HepG2 (cell line): ENCODE data around the gene NFATC3. TPM values are rescaled to one million over a fixed set of nuclear protein-coding genes. Genes with fewer than 3 reads are reported as not detected.

Experiments used
- AGO2 ChIP-seq: fragments of 200-400 bp; formaldehyde crosslinking; optimal IDR thresholded peaks from 2 replicates; pipeline ENCODE3; 2017; ENCODE audit warnings: mild to moderate bottlenecking, low read depth, low read length, moderate library complexity
- FUBP1 ChIP-seq: sonication (generic); formaldehyde crosslinking; IDR thresholded peaks from 2 replicates; pipeline ENCODE4 v1.5.1; 2020; ENCODE audit warnings: missing genetic modification reagents, mild to moderate bottlenecking, borderline replicate concordance
- HDAC2 ChIP-seq: sonication (generic); formaldehyde crosslinking; IDR thresholded peaks from 2 replicates; pipeline ENCODE4 v1.4.0; 2020; ENCODE audit warnings: missing genetic modification reagents
- HMG20A ChIP-seq: IDR thresholded peaks from 2 replicates; pipeline ENCODE4 v1.6.1; 2016; ENCODE audit warnings: borderline replicate concordance
- HOXA3 ChIP-seq: sonication (generic); formaldehyde crosslinking; IDR thresholded peaks from 2 replicates; pipeline ENCODE4 v1.5.0; 2020; ENCODE audit warnings: missing genetic modification reagents
- RAD21 ChIP-seq: fragments of 450-650 bp; formaldehyde crosslinking; IDR thresholded peaks from 2 replicates; pipeline ENCODE4 v1.5.0; 2020; ENCODE audit warnings: mild to moderate bottlenecking
- SOX5 ChIP-seq: IDR thresholded peaks from 2 replicates; pipeline ENCODE4 v1.6.1; 2016; ENCODE audit warnings: borderline replicate concordance
- ZFYVE20 ChIP-seq: sonication (generic); formaldehyde crosslinking; IDR thresholded peaks from 2 replicates; pipeline ENCODE4 v1.8.0; 2023; ENCODE audit warnings: low read depth, mild to moderate bottlenecking, moderate library complexity, missing genetic modification reagents, borderline replicate concordance
- ZGPAT ChIP-seq: IDR thresholded peaks from 2 replicates; pipeline ENCODE4 v1.6.1; 2016; ENCODE audit warnings: mild to moderate bottlenecking
- ZHX2 ChIP-seq, 2 experiments: sonication (generic) in 1 of 2; formaldehyde crosslinking in 1 of 2; IDR thresholded peaks; 2 replicates each; pipeline versions ENCODE4 v1.6.1 to v1.9.0; 2014 to 2022; ENCODE audit warnings: antibody characterized with exemption in 1 of 2, borderline replicate concordance in 1 of 2, inconsistent platforms in 1 of 2, low read depth in 1 of 2, missing genetic modification reagents in 1 of 2
- ZNF12 ChIP-seq: sonication (generic); formaldehyde crosslinking; IDR thresholded peaks from 2 replicates; pipeline ENCODE4 v1.5.0; 2020; ENCODE audit warnings: missing genetic modification reagents
- ZNF337 ChIP-seq: sonication (generic); formaldehyde crosslinking; IDR thresholded peaks from 2 replicates; pipeline ENCODE4 v1.5.1; 2020; ENCODE audit warnings: missing genetic modification reagents, low read depth, mild to moderate bottlenecking, borderline replicate concordance
- ZNF512B ChIP-seq: sonication (generic); formaldehyde crosslinking; IDR thresholded peaks from 2 replicates; pipeline ENCODE4 v1.5.1; 2020; ENCODE audit warnings: missing genetic modification reagents, mild to moderate bottlenecking, borderline replicate concordance
- ZNF552 ChIP-seq: sonication (generic); formaldehyde crosslinking; IDR thresholded peaks from 2 replicates; pipeline ENCODE4 v1.9.0; 2022; ENCODE audit warnings: missing genetic modification reagents, mild to moderate bottlenecking, borderline replicate concordance
- ZNF644 ChIP-seq: IDR thresholded peaks from 2 replicates; pipeline ENCODE4 v1.6.1; 2016; ENCODE audit warnings: low read depth
- polyA plus RNA-seq, 8 experiments: library from polyadenylated mRNA; depleted of rRNA in 3 of 8; stranded (reverse) in 7 of 8; unstranded in 1 of 8; fragments of >200 nt; fragmentation: Illumina TruSeq in 4 of 8; extraction: Trizol in 4 of 8; gene quantifications; 2 replicates each; pipeline versions ENCODE4 v1.2.1 to v1.2.3, GENCODE V29; 2011 to 2016; ENCODE audit warnings: low read depth in 4 of 8, missing spikeins in 1 of 8, mixed read lengths in 1 of 8; ENCODE audit not compliant: insufficient read depth in 1 of 8
- total RNA-seq, 5 experiments: library from RNA; depleted of rRNA; stranded (reverse); fragments of >200 nt; fragmentation: Illumina TruSeq; extraction: Trizol; gene quantifications; 2 replicates each; pipeline ENCODE4 v1.2.3, GENCODE V29; 2016; ENCODE audit warnings: low read depth in 1 of 5

Gene NFATC3
- total and polyA plus RNA-seq, 2 of the 13 experiments (the other 11 are each of a cell fraction or from before 2014, with no cell fraction given): 52.6 to 62.7 TPM

GRCh38 chr16:68234188-68235107 is 149.3 kb downstream of the NFATC3 start (continued):
- TF ChIP-seq ZHX2 (IDR thresholded peaks at IDR 0.05; ENCODE audit: low read depth) (no peak), ZHX2 (CRISPR knock-in tag; IDR thresholded peaks at IDR 0.05; ENCODE audit: borderline replicate concordance) (no peak), HMG20A (CRISPR knock-in tag) (peak; percentile 61), HDAC2 (CRISPR knock-in tag) (peak; percentile 90), ZNF644 (CRISPR knock-in tag) (0 out of 2 replicates have a peak, but pooled peaks have one; percentile 12), ZNF337 (CRISPR knock-in tag) (0 out of 2 replicates have a peak, but pooled peaks have one; percentile 25), SOX5 (CRISPR knock-in tag) (peak; percentile 53; the same call in 1 of the 2 replicates), FUBP1 (no peak), ZNF512B (peak; percentile 62; the same call in 1 of the 2 replicates), HOXA3 (CRISPR knock-in tag) (peak; percentile 78), ZFYVE20 (CRISPR knock-in tag) (no peak), ZNF12 (CRISPR knock-in tag) (no peak), AGO2 (peak; percentile 64), ZNF552 (0 out of 2 replicates have a peak, but pooled peaks have one; percentile 46), RAD21 (CRISPR knock-in tag) (peak; percentile 33; the same call in 1 of the 2 replicates), ZGPAT (CRISPR knock-in tag) (peak; percentile 77)
